NCI-H1417 treated with DMSO at 0.1 percent for 48 hours (cell line): ENCODE data around the gene OR2K2.
"Not testable (repeated sequence)": the region's sequence is repeated elsewhere in the genome, so short reads cannot be mapped to it uniquely, and the experiment has no call there.

Source experiments
- DNase-seq: peaks from one replicate; lab custom pipeline; 2025; lab: John Stamatoyannopoulos, UW

OR2K2 gene

GRCh38 chr9:111297066-111297824, 32.8 kb downstream of the OR2K2 start:
- DNase-seq, result no peak

- DNase-seq, result no peak
These were observed 35.2 kb downstream of the OR2K2 start for GRCh38 chr9:111294691-111295451.

- DNase-seq, result no peak
These were observed 42.9 kb downstream of the OR2K2 start for GRCh38 chr9:111287127-111287526.

- no peak for DNase-seq
These were observed 45.3 kb downstream of the OR2K2 start for GRCh38 chr9:111284703-111285102.

GRCh38 chr9:111282845-111283244, 47.2 kb downstream of the OR2K2 start:
- DNase-seq, result no peak

GRCh38 chr9:111280795-111281194, 49.2 kb downstream of the OR2K2 start:
- DNase-seq, result not testable (repeated sequence)
